HG03060 (cell line): ENCODE results near the gene ZNF275.

ENCODE experiments used
- ATAC-seq: cut with Tn5 transposase; IDR thresholded peaks from one replicate; pipeline ENCODE4 v1.9.1; 2021; ENCODE audit warnings: low read depth, moderate number of reproducible peaks; ENCODE audit not compliant: unreplicated experiment

Gene ZNF275

GRCh38 chrX:153353416-153353815, 19.5 kb downstream of the ZNF275 start:
- ATAC-seq = no peak

DNA sequence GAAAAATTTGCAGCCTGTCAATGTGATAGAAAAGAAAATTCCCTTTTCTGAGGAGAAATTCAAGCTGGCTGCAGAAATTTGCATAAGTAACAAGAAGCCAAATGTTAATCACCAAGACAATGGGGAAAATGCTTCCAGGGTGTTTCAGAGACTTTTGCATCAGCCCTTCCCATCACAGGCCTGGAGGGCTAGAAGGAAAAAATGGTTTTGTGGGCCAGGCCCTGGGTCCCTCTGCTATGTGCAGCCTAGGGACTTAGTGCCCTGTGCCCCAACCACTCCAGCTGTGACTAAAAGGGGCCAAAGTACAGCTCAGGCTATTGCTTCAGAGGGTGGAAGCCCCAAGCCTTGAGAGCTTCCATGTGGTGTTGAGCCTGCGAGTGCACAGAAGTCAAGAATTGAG, 23.9 kb downstream of the ZNF275 start:
- ATAC-seq = no peak

DNA sequence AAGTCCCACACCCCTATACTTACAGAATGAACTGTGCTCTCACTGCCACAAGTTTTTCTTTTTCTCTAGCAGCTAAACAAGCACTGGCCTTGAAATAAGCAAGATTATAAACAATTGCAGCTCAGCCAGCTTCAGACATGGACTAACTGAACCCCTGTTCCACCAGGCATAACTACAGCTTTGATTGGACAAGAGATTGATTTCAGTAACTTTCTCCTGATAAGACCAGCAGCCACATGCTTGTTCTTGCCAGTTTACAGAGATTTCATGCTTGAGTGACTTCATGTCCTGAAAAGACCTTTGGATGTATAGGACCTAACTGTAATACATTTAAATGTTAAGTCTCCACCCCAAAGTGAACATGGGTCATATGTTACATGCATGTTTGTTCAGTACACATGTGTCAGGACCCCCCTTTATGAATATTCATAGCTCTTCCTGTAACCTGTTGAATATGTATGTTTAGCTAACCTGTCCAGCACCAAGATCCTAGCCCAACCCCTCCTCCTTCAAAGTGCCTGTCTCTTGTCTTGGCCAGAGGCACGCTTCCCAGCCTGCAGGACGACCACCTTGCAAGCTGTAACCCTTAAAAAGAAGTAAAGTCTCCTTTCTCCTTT, 27.9 kb downstream of the ZNF275 start:
- ATAC-seq = no peak

GRCh38 chrX:153365670-153366069, 31.7 kb downstream of the ZNF275 start:
- ATAC-seq = no peak

GRCh38 chrX:153366119-153366518, 32.2 kb downstream of the ZNF275 start:
- no peak for ATAC-seq

DNA sequence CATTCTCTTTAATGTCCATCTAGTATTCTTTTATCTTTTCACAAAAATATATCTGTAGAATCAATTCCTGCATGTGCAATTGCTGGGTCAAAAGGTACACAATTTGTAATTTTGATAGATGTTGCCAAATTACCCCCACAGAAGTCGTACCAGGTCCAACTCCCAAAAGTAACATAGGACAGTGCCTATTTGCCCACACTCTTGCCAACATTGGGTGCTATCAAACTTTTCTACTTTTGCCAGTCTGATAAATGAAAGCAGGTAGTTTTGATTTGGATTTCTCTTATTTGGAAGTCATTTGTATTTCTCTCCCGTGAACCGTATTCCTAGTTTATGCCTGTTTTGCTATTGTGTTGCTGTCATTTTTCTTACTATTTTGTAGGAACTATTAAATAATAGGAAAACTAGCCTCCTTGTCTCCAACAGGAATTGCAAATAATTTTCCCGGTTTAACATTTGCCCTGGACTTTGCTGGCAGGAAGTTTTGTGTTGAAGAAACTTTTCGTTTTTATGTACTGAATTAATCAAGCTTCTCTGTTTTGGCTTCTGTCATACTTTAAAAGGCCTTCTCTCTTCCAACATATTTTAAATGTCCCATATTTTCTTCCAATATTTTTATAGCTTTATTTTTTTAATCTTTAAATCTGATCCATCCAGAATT, 33.1 kb downstream of the ZNF275 start:
- ATAC-seq = no peak

DNA sequence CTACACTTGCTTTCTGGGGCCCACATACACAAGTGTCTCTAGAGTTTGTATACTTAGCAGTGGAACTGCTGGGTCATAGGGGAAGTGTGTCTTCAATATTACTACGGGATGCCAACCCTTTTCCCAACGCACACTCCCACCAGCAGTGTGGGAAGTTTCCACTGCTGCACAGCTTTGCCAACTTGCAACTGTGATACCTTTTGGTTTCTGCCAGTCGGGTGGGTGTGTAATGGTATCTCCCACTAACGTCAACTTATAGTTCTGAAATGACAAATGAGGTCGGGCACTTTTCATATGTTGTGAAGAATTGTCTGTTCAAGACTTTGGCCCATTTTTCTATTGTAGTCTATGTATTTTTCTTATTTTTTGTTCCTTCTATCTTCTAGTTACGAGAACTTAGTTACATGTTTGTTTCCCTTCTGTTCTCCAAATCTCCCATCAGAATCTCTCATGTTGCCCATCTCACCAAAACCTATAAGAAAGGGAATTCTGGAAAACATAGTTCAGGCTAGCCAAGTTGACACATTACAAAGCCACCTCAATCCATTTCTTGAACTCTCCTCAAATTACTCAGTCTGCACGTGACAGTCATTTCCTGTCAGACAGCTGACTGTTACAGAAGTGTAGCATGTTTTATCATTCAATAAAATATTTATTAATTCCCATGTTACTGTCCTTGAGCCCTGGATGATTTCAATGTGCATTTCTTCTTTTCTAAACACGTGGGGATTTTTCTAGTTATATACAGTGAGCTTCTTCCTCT, 36.5 kb downstream of the ZNF275 start:
- ATAC-seq = no peak

- no peak for ATAC-seq
Measured at GRCh38 chrX:153371256-153371655, 37.3 kb downstream of the ZNF275 start.

- no peak for ATAC-seq
Measured at GRCh38 chrX:153372949-153373348, 39.0 kb downstream of the ZNF275 start.

GRCh38 chrX:153374426-153374825, 40.5 kb downstream of the ZNF275 start:
- ATAC-seq = no peak

GRCh38 chrX:153375571-153375970, 41.6 kb downstream of the ZNF275 start:
- ATAC-seq = no peak

GRCh38 chrX:153377727-153378126, 43.8 kb downstream of the ZNF275 start:
- no peak for ATAC-seq

GRCh38 chrX:153378607-153379006, 44.7 kb downstream of the ZNF275 start:
- no peak for ATAC-seq

DNA sequence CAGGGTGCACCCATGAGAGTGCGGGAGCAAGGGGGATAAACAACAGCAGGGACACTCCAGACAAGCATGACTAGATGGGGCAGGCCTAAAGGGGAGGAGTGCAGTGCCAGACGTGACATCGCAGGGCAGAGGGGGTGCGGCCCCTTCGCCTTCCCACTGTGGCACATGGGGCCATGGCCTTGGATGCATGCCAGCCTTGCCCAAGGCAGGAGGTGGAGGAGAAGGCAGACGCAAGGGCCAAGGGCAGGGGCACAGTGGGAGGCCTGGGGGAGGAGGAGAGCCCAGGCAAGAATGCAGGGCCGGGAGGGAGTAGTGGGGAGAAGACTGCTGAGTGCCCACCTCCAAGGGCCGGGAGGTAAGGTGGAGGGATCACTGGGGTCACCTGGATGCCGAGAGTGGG, 45.6 kb downstream of the ZNF275 start:
- no peak for ATAC-seq

GRCh38 chrX:153379971-153380581, 46.1 kb downstream of the ZNF275 start:
- no peak for ATAC-seq

- ATAC-seq = no peak
Measured at GRCh38 chrX:153380691-153381090, 46.7 kb downstream of the ZNF275 start.

DNA sequence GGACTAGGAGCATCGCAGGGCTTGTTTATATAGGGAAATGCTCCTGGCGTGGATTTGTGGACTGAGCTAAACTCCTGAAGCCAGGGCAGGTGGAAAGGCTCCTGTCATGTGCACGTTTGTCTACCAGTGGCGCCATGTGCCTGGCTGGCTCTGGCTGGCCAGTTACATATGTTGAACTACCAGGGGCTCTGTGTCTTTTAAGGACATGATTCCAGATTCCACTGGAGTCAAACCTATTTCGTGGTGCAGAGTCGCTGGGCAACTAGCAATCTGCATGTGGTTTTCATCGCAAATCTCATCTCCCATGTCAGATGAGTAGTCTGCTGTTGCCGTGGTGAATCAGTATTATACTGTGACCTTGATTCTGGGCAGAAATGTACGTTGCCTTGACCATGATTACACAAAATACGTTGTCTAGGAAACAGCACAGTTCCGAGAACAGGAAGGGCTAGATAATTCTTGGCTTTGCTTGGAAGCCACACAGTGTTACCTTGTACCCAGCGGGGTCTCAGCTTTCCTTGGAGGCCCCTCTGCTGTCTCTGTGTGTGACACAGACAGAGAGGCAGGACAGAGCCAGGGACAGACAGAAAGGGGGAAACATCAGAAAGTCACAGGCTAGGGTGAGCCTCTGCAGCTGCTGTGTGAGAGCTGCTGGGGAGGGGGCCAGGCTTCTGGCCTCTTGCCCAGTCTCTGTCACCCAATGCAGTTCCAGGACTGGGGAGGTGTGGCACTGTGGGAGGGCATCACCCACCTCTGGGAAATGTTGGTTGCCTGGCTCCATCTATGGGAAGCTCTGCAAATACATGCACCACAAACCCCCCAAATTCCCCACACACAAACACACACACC, 48.0 kb downstream of the ZNF275 start:
- ATAC-seq = no peak

DNA sequence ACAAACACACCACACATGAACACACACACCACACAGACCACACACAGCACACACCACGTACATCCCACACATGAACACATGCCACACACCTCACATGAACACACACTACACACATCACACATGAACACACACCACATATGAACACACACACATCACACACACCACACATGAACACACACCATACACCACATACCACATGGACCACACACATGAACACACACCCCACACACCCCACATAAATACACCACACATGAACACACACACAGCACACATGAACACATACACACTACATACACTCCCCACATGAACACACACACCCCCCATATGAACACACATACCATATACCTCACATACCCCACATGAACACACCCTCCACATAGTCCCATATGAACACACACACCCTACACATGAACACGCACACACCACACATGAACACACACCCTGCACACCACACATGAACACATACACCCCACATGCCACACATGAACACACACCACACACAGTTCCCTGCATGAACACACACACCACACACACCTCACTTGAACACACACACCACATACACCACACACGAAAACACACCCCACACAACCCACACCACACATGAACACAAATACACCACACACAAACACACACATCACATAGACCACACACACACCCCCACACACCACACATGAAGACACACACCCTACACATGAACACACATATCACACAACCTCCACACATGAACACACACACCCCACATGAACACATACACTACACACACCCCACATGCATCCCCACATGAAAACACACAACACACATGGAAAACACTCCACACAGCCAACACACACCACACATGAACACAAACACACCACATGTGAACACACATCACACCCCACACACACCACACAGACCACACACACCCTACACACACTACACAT, 48.9 kb downstream of the ZNF275 start:
- no peak for ATAC-seq

DNA sequence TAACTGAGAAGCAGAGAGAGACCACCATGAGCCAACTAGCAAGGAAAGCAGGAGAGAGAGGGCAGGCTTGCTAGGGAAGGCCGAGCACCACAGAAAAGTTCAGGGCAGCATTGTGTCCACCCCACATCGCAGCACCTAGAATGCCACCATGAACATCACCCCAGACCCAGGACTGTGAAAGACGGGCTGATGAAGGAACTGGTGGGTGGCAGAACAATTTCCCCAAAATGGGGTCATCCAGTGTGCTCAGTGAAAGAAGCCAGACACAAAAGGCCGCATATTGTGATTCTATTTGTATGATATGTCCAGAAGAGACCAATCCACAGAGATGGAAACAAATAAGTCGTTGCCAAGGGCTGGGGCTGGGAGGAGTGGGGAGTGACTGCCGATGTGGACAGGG, 50.4 kb downstream of the ZNF275 start:
- ATAC-seq = no peak
